NT2/D1 (cell line): ENCODE measurements around the gene CARTPT.

Experiments used
- SUZ12 ChIP-seq: IDR thresholded peaks from 2 replicates; pipeline ENCODE4 v1.6.1; 2011; ENCODE audit not compliant: insufficient read length, insufficient read depth; ENCODE audit errors: extremely low read depth
- YY1 ChIP-seq: IDR thresholded peaks from 2 replicates; pipeline ENCODE4 v1.6.1; 2011; ENCODE audit not compliant: insufficient read length, insufficient read depth
- ZNF274 ChIP-seq: IDR thresholded peaks from 2 replicates; pipeline ENCODE4 v1.6.1; 2011; ENCODE audit warnings: mild to moderate bottlenecking, low read depth, low read length

DNA sequence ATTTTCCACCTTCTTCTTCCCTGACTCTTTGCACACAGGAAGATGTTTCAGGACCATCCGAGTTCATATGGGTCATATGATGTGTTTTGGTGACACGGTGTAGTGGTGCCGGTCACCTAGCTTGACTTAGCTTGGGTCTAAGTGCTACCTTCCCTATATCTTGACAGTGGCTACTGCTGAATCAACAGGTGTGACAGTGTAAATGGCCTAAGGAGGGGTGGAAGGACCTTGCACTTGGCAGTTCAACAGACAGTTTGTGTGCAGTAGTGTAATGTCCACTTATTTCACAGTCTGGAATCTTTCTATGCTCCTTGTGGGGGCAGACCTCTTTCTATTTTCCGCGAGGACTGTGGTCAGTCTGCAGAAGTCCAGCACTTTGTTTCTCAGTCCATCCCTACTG is 43.8 kb downstream of the CARTPT start:
- TF ChIP-seq ZNF274: no peak
- no peak for TF ChIP-seq YY1
- TF ChIP-seq SUZ12: no peak
